Measurements from ENCODE around the gene CSF1R.

CSF1R gene

GRCh38 chr5:150022681-150023080 is 63.7 kb downstream of the CSF1R start:
- no peak for DNase-seq

- DNase-seq = no peak
Measured at GRCh38 chr5:150022158-150022531, 64.2 kb downstream of the CSF1R start.

GRCh38 chr5:150021491-150022157 is 64.7 kb downstream of the CSF1R start:
- DNase-seq = no peak

- no peak for DNase-seq
Measured at GRCh38 chr5:150020249-150020648, 66.1 kb downstream of the CSF1R start.

- no peak for DNase-seq
Measured at GRCh38 chr5:150017226-150018005, 68.9 kb downstream of the CSF1R start.

- no peak for DNase-seq
Measured at GRCh38 chr5:150016537-150016936, 69.8 kb downstream of the CSF1R start.

GRCh38 chr5:150015415-150015814 is 70.9 kb downstream of the CSF1R start:
- DNase-seq = no peak

GRCh38 chr5:150014456-150014855 is 71.9 kb downstream of the CSF1R start:
- no peak for DNase-seq

GRCh38 chr5:150013931-150014330 is 72.4 kb downstream of the CSF1R start:
- DNase-seq = no peak

GRCh38 chr5:150009671-150010387 is 76.5 kb downstream of the CSF1R start:
- no peak for DNase-seq

- DNase-seq = no peak
Measured at GRCh38 chr5:150007050-150007449, 79.3 kb downstream of the CSF1R start.

GRCh38 chr5:150006318-150006717 is 80.0 kb downstream of the CSF1R start:
- DNase-seq = no peak
